IPS-15b (cell line): ENCODE data around the gene MTHFSD.
A peak's percentile ranks its signal among the peaks of the same experiment; 100 is the strongest.

ENCODE experiments used
- H3K27me3 ChIP-seq: one replicate; pipeline ENCODE4 v1.6.1; 2013; ENCODE audit warnings: low read length; ENCODE audit not compliant: control insufficient read depth, insufficient read depth
- H3K36me3 ChIP-seq: one replicate; pipeline ENCODE4 v1.6.1; 2013; ENCODE audit warnings: low read length; ENCODE audit not compliant: control insufficient read depth, insufficient read depth
- H3K4me1 ChIP-seq: one replicate; pipeline ENCODE4 v1.6.1; 2013; ENCODE audit warnings: mild to moderate bottlenecking, low read length; ENCODE audit not compliant: control insufficient read depth, insufficient read depth
- H3K4me3 ChIP-seq: one replicate; pipeline ENCODE4 v1.5.1; 2013; ENCODE audit warnings: low read depth, low read length
- H3K9ac ChIP-seq: one replicate; pipeline ENCODE4 v1.6.1; 2013; ENCODE audit warnings: low read depth, mild to moderate bottlenecking, low read length
- H3K9me3 ChIP-seq: one replicate; pipeline ENCODE4 v1.6.1; 2013; ENCODE audit warnings: mild to moderate bottlenecking, low read length; ENCODE audit not compliant: control insufficient read depth, insufficient read depth

MTHFSD gene

DNA sequence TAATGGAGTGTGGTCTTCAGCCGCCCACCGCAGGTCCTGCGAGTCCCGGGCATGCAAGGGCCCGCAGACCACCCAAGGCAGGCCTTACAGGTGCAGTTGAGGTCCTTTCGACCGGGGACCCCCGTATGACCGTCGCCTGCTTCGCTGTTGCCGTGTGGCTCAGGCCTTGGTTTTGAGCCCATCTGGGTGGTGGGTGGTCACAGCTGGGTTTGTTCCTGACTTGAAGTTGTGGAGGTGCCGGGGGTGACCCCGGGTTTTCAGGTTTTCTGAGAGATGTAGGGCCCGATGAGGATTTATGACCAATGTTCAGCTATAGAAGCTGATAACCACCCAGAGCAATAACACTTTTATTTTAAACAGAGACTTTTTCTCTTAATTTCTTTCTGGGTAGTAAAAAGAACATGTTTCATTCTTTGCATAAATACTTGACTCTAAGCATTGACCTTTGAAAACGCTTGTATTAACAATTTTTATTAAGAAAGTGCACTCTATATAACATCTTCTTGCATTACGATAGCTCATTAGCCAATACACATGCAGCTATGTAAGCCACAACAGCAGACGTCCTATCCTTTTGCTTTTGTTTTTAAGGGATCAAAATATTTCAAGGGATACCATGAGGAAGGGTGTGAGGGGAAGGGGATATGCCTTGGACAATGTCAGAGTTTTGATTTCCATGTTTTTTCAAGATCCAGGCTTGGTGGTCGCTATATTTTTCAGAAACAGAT is 25.2 kb upstream of the MTHFSD start:
- H3K27me3 ChIP-seq = peaks cover 78% of the 10 kb centered on the region
- H3K36me3 ChIP-seq = no peaks in the 10 kb centered on the region
- H3K4me1 ChIP-seq = no peaks in the 10 kb centered on the region
- H3K9ac ChIP-seq = no peak overlapping the region
- no peaks in the 10 kb centered on the region for H3K9me3 ChIP-seq
- H3K4me3 ChIP-seq = peak overlapping the region; percentile 39

DNA sequence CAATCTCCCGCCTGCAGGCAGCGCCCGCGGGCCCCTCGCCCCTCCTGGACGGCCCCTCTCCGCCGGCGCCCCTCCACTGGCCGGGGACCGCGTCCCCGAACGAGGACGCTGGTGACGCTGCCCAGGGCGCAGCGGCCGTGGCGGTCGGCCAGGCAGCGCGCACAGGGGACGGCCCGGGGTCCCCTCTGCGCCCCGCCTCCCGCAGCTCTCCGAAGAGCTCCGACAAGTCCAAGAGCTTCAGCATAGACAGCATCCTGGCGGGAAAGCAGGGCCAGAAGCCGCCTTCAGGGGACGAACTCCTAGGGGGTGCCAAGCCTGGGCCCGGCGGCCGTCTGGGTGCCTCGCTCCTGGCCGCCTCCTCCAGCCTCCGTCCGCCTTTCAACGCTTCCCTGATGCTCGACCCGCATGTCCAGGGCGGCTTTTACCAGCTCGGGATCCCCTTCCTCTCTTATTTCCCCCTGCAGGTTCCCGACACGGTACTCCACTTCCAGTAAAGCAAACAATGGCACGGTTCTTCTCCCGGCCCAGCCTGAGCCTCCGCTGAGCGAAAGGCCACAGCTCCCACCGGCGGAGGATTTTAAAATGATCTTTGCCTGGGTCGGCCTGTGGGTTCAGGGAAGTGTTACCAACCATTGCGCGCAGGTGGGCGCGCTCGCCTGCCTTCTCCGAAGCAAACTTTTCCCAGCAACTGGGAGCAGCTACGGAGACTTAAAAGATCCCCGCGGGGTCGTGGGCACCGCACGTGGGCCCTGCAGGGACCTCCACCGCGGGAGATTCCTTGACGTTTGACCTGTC is 24.4 kb upstream of the MTHFSD start:
- no peaks in the 10 kb centered on the region for H3K36me3 ChIP-seq
- no peak overlapping the region for H3K9ac ChIP-seq
- no peaks in the 10 kb centered on the region for H3K4me1 ChIP-seq
- peak overlapping the region; percentile 39 for H3K4me3 ChIP-seq
- no peaks in the 10 kb centered on the region for H3K9me3 ChIP-seq
- H3K27me3 ChIP-seq = peaks cover 84% of the 10 kb centered on the region

DNA sequence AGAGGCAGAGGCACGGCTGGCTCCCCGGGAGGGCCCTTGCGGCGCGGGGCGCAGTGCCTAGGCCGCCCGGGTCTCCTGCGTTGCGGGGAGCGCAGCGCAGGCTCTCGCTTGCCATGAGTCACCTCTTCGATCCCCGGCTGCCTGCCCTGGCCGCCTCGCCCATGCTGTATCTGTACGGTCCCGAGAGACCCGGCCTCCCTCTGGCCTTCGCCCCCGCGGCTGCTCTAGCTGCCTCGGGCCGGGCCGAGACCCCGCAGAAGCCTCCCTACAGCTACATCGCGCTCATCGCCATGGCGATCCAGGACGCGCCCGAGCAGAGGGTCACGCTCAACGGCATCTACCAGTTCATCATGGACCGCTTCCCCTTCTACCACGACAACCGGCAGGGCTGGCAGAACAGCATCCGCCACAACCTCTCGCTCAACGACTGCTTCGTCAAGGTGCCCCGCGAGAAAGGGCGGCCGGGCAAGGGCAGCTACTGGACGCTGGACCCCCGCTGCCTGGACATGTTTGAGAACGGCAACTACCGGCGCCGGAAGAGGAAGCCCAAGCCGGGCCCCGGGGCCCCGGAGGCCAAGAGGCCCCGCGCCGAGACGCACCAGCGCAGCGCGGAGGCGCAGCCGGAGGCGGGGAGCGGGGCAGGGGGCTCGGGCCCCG is 23.7 kb upstream of the MTHFSD start:
- H3K4me3 ChIP-seq = peak overlapping the region; percentile 39
- no peak overlapping the region for H3K9ac ChIP-seq
- H3K4me1 ChIP-seq = no peaks in the 10 kb centered on the region
- peaks cover 87% of the 10 kb centered on the region for H3K27me3 ChIP-seq
- H3K36me3 ChIP-seq = no peaks in the 10 kb centered on the region
- no peaks in the 10 kb centered on the region for H3K9me3 ChIP-seq

DNA sequence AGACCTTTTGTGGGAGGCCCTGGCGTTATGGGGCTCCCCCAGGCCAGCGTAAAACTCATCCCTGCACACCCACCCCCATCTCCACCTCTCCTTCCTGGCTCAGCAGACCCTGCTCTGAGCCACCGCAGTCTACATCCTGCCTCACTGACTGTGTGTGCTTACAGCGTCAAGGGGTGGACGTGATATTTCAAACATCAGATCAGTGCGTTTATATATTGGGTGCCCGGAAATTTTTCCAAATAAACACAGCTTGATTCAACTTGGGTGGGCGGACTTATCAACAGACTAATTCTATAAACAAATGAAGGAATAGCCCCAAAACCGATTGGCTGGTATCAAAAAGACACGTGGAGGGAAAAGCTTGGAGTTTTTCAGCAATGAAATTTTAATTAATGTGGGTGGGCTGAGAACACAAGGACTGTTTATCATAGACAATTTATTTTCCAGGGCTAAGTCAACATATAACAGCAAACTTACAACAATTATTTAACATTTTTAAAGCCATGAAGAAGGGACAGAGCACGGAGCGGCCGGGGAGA is 23.1 kb upstream of the MTHFSD start, which contains the start of gene FOXL1:
TSS of gene FOXL1 (plus strand) at position 489 of the 539 bp plus-strand sequence. CDS start 175 bp downstream, outside the sequence.
- H3K9me3 ChIP-seq = no peaks in the 10 kb centered on the region
- peaks cover 93% of the 10 kb centered on the region for H3K27me3 ChIP-seq
- no peaks in the 10 kb centered on the region for H3K36me3 ChIP-seq
- H3K4me3 ChIP-seq = peak within 1 kb of the TSS; percentile 68
- H3K9ac ChIP-seq = no peak within 1 kb of the TSS
- H3K4me1 ChIP-seq = peaks cover 3% of the 10 kb centered on the region

DNA sequence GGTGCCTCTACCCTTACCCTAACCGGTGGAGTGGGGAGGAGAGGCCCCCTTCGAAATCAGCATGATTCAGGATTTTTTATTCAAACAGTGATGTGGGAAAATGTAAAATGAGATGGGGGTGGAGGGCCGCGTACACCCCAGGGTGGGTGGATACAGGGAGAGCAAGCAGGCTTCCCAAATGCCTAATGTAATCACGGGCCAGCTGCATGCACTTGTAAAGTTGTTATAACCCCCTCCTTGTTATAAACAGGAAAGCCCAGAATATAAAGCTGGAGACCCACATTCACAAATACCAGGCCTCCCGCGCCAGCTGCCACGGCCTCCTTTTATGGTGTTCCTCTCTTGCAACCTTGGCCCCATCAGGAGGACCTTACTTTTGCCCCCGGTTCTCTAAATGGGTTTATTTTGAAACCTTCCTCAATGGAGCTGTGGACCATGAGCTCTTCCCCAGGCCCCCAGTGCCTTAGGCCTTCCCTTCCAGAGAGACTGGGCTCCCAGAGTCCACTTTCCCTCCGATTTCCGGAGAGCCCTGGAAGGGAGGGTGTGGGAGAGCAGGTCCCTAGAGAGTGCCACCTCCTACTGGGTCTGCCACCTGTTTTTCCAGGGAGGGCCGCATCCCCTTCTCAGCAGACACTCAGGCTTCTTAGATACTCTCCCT is 22.4 kb upstream of the MTHFSD start:
- Histone ChIP-seq H3K27me3 (peaks cover 95% of the 10 kb centered on the region), H3K36me3 (no peaks in the 10 kb centered on the region), H3K9me3 (no peaks in the 10 kb centered on the region), H3K4me3 (peak overlapping the region; percentile 68), H3K4me1 (peaks cover 3% of the 10 kb centered on the region), H3K9ac (no peak overlapping the region)

DNA sequence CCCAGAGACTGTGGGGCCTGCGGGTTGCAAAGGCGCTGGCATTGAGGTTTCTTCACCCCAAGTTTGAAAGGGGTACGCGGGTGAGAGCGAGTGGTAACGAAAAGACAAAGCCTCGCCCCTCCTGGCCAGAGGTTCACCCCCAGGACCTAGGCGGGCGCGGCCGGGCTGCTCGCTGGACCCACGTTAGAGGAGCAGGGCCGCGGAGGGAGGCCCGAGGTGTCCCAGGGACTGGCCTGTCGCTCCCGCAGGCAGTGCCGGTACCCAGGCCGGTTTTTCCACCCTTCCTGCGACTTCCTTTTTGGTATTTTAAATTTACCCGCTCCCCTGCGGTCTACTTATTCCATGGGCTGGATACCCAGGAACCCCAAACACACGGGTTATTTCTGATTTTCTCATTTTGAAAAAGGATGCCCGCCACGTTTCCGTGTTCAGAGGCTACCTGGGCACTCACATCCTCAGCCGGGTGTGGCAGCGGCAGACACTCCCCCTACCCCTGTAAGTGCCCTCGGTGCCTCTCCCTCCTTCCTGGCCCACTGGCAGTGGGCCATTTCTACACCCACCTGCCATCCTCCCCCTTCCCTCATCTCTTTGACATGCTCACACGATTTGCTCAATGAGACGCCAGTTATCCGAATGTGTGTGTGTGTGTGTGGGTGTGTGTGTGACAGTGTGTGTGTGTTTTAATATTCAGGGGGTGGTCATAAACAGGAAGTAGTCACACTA is 21.7 kb upstream of the MTHFSD start:
- H3K27me3 ChIP-seq = peaks cover 95% of the 10 kb centered on the region
- no peak overlapping the region for H3K9ac ChIP-seq
- H3K36me3 ChIP-seq = no peaks in the 10 kb centered on the region
- H3K4me1 ChIP-seq = peaks cover 3% of the 10 kb centered on the region
- peak overlapping the region; percentile 68 for H3K4me3 ChIP-seq
- H3K9me3 ChIP-seq = no peaks in the 10 kb centered on the region

DNA sequence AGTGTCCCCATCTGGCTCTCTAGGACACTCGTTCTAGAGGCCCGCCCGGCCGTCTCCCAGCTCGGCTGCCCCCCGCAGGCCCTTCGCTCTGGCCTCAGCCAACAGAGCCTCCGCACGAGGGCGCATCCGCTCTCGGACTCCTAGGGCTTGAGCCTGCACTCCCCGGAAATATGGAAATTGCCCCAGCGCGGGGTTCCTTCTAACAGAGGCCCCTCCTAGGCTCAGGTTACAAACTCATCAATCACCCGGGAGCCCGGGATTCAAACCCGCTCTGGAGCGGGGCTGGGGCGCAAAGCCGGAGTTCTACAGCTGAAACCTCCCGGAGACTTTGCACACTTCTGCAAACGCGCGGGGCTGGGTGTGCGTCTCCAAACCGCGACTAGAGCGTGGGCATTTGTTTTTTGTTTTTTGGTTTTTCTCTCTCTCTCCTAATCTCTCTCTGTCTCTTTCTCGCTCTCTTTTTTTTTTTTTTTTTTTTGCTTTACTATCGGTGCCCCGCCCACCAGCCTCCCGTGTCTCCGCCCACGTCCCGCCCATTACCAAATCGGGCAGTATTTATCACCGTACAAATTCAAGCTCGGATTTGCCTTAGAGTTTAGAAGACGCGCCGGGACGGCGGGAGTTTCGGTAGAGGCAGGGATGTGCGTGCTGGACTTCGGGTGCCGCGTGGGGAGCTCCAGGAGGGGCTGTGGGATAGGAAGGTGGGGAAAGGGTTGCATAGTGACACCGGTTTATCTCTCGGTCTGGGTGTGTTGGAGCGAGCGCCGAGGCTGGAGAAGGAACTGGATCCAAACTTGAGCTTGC is 20.9 kb upstream of the MTHFSD start:
- Histone ChIP-seq H3K27me3 (peaks cover 95% of the 10 kb centered on the region), H3K4me1 (peaks cover 6% of the 10 kb centered on the region), H3K36me3 (no peaks in the 10 kb centered on the region), H3K9me3 (no peaks in the 10 kb centered on the region), H3K9ac (no peak overlapping the region), H3K4me3 (peak overlapping the region; percentile 68)

DNA sequence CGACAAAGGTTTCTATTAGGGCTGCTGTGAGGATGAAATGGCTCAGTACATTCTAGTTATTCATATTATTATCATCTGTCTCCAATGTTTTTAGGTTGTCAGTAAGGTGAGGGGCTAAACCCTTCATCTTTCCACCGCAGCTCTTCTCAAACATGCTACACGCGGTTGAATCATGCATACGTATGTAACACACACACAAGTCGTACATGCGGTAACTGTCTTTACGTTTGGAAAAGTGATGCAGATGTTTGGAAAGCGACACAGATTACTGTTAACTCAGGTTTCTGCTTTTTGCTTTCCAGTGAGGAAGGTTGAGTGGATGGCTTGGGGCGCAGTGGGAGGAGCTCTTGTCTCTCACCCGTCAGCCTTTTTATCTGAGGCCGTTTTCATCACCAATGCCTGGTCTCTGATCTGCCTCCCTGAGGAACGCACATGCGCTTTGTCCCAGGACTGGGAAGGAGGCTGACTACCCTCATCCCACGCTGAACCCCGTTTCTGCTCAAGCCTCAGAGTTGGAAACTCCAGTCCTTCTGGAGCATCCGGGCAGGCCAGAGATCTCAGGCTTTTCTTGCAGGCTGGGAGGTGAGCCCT is 20.2 kb upstream of the MTHFSD start:
- Histone ChIP-seq H3K9ac (no peak overlapping the region), H3K9me3 (no peaks in the 10 kb centered on the region), H3K4me1 (peaks cover 7% of the 10 kb centered on the region), H3K4me3 (peak overlapping the region; percentile 26), H3K27me3 (peaks cover 95% of the 10 kb centered on the region), H3K36me3 (no peaks in the 10 kb centered on the region)

DNA sequence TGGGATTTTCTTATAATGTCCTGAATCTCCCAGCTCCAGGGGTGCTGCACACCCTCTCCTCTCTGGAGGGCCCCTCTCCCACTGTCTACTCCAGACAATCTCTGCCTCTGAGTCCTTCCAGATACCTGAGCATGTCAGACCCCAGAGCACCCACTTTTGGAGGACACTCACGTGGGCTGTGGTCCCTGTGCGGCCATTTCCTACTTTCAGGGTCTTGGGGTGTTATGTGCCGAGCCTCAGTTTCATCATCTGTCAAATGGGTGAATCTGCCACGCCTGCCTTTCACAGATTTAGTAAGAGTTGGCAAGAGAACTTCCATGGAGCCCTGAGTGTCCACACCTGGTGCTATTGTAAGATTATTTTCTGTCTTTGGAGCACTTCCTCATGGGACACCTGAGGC is 19.6 kb upstream of the MTHFSD start:
- H3K4me1 ChIP-seq = peaks cover 7% of the 10 kb centered on the region
- H3K27me3 ChIP-seq = peaks cover 95% of the 10 kb centered on the region
- peak overlapping the region; percentile 26 for H3K4me3 ChIP-seq
- no peaks in the 10 kb centered on the region for H3K36me3 ChIP-seq
- H3K9me3 ChIP-seq = no peaks in the 10 kb centered on the region
- no peak overlapping the region for H3K9ac ChIP-seq
